ENCODE results near the gene AHNAK.

AHNAK gene

DNA sequence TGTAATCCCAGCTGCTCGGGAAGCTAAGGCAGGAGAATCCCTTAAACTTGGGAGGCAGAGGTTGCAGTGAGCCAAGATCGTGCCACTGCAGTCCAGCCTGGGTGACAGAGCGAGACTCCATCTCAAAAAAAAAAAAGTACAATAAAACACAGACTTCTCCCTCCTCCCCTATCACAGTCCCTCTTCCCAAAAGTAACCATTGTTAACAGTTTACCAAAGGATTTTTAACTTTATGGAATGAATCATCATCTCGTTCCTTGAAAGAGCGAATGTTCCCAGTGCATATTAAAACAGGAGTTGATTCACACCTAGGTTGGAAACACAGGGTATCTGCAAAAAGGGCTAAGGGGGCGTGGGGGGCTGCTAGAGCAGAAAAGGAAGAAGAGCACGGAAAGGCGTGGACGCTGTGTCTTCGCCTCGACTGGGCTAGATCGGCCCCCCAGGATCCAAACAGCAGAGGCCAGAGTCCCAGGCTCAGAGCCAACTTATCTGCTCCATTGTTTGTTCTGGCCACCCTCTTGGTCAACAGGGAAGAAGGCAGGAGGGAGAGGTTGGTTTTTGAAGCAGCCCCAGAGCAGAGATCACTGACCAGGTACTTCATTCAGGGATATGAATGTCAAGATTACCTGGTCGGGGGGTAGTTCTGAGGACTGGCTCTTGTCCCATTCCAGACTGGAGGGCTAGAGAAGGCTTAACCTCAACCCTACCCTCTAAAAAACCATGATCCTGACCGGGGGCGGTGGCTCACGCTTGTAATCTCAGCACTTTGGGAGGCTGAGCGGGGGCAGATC lies 2.1 kb upstream of the AHNAK start:
- no peak for DNase-seq

DNA sequence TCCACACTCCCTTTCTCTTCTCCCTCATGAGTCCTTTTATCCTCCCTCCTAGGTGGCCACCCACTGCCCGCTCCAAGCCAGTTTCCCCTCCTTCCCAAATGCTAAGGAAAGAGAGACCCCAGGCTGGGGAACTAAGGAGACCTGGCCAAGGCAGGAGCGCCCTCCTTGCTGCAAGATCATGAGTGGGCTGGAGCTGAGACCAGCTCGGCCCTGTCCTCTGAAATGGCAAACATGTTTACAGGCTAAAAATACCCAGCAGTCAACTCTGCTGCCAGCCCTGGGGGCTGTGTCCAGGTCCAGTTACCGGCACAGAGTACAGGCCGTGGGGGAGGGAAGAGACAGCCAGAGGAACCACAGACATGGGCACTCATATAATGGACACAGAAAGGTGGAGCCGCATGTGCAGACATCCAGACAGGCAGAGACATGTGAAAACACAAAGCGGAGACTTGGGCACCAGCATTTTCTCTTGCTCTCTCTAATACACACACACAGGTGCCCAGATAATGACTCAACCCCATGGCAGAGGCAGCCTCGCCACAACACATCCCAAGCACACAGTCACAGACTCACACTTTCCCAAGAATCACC lies 1.2 kb upstream of the AHNAK start:
- no peak for DNase-seq

DNA sequence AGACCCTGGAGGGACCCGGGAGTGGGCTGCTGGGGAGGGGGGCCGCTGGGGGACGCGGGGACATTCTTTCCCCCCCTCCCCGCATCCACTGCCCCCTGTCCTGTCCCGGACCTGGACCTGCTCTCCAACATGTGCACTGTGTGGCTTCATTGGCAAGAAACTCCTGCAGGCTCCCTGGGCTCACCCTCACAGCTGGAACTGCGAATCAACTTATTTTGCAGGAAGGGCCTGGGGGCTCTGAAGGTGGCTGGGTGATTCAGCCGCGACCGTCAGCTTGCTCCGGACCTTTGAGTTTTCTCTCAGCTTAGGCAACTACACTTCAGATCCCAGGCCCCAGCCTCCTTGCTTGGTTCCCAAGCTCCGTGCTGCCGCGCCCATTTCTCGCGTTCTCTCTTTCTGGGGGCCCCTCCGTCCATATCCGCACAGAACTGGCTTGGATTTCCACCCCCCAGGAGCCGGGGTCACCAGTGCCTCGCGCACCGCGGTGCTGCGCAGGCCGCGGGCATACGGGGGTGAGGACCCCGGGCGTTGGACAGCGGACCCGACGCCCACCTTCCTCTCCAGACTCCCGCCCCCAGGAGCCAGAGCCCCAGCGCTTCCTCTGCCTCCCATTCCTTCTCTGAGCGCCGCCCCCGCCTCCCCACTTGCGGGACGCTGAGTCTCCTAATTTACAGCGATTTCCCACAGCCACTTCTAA lies 471 bp upstream of the AHNAK start:
- DNase-seq = no peak

GRCh38 chr11:62545437-62546243 lies 966 bp downstream of the AHNAK start:
- DNase-seq = peak; percentile 33

- DNase-seq = no peak
These were observed 1.8 kb downstream of the AHNAK start for GRCh38 chr11:62544581-62545436.

GRCh38 chr11:62543680-62544444 lies 2.7 kb downstream of the AHNAK start:
- no peak for DNase-seq

GRCh38 chr11:62542750-62543567 lies 3.6 kb downstream of the AHNAK start:
- peak; percentile 75 for DNase-seq

GRCh38 chr11:62542111-62542745 lies 4.4 kb downstream of the AHNAK start:
- no peak for DNase-seq

GRCh38 chr11:62540804-62541701 lies 5.6 kb downstream of the AHNAK start:
- DNase-seq = no peak

- no peak for DNase-seq
These were observed 7.2 kb downstream of the AHNAK start for GRCh38 chr11:62539238-62539925.

GRCh38 chr11:62538470-62539237 lies 8.0 kb downstream of the AHNAK start:
- no peak for DNase-seq

GRCh38 chr11:62536301-62536957 lies 10.2 kb downstream of the AHNAK start:
- DNase-seq = no peak

GRCh38 chr11:62535802-62536201 lies 10.8 kb downstream of the AHNAK start:
- no peak for DNase-seq

GRCh38 chr11:62534779-62535545 lies 11.6 kb downstream of the AHNAK start:
- no peak for DNase-seq

DNA sequence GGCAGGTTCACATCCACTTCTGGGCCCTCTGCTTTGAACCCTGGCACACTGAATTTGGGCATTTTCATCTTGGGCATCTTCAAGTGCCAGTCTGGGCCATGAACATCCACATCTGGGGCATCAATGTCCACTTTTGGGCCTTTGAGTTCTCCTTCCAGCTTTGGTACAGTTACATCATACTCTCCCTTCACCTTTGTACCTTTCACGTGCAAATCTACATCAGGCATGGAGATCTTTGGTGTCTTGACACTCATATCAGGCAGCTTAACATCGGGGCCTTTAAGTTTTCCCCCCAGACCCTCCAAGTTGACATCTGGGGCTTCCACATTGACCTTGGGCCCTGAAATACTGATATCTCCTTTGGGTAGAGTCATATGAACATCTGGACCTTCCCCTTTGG lies 14.5 kb downstream of the AHNAK start:
- no peak for DNase-seq
